ENCODE measurements around the gene RHBDF2.
A peak's percentile ranks its signal among the peaks of the same experiment; 100 is the strongest.

RHBDF2 gene

GRCh38 chr17:76478730-76479514 lies 22.3 kb downstream of the RHBDF2 start:
- no peak overlapping the region for H3K9ac ChIP-seq (ENCODE audit: insufficient read length, low read depth)
- H3K27me3 ChIP-seq (ENCODE audit: insufficient read depth, insufficient read length), result no peaks in the 10 kb centered on the region
- peaks cover 69% of the 10 kb centered on the region for H3K36me3 ChIP-seq (ENCODE audit: insufficient read depth, insufficient read length, low read length)
- peaks cover 7% of the 10 kb centered on the region for H3K4me1 ChIP-seq (ENCODE audit: insufficient read depth, insufficient read length)
- no peaks in the 10 kb centered on the region for H3K9me3 ChIP-seq (ENCODE audit: insufficient read depth, low read length)
- TF ChIP-seq SUZ12 (IDR thresholded peaks at IDR 0.05; ENCODE audit: extremely low read depth, insufficient read depth, insufficient read length) (no peak), YY1 (IDR thresholded peaks at IDR 0.05; ENCODE audit: insufficient read depth, insufficient read length) (no peak)
- no peak for DNase-seq (ENCODE audit: low read depth, low spot score)
- no peak overlapping the region for H3K4me3 ChIP-seq (ENCODE audit: insufficient read length, low read depth)

- no peak overlapping the region for H3K9ac ChIP-seq (ENCODE audit: insufficient read length, low read depth)
- H3K27me3 ChIP-seq (ENCODE audit: insufficient read depth, insufficient read length), result no peaks in the 10 kb centered on the region
- DNase-seq (ENCODE audit: low read depth, low spot score), result no peak
- H3K36me3 ChIP-seq (ENCODE audit: insufficient read depth, insufficient read length, low read length), result peaks cover 72% of the 10 kb centered on the region
- H3K9me3 ChIP-seq (ENCODE audit: insufficient read depth, low read length), result no peaks in the 10 kb centered on the region
- peaks cover 7% of the 10 kb centered on the region for H3K4me1 ChIP-seq (ENCODE audit: insufficient read depth, insufficient read length)
- TF ChIP-seq SUZ12 (IDR thresholded peaks at IDR 0.05; ENCODE audit: extremely low read depth, insufficient read depth, insufficient read length), result no peak
- TF ChIP-seq ZNF274 (IDR thresholded peaks at IDR 0.05; ENCODE audit: low read depth, low read length), result no peak
- TF ChIP-seq YY1 (IDR thresholded peaks at IDR 0.05; ENCODE audit: insufficient read depth, insufficient read length), result no peak
- no peak overlapping the region for H3K4me3 ChIP-seq (ENCODE audit: insufficient read length, low read depth)
Observed at GRCh38 chr17:76478097-76478496, 23.1 kb downstream of the RHBDF2 start.

- Histone ChIP-seq H3K9me3 (ENCODE audit: insufficient read depth, low read length) (no peaks in the 10 kb centered on the region), H3K4me3 (ENCODE audit: insufficient read length, low read depth) (no peak overlapping the region), H3K9ac (ENCODE audit: insufficient read length, low read depth) (no peak overlapping the region), H3K36me3 (ENCODE audit: insufficient read depth, insufficient read length, low read length) (peaks cover 78% of the 10 kb centered on the region), H3K27me3 (ENCODE audit: insufficient read depth, insufficient read length) (no peaks in the 10 kb centered on the region), H3K4me1 (ENCODE audit: insufficient read depth, insufficient read length) (peaks cover 7% of the 10 kb centered on the region)
- TF ChIP-seq ZNF274 (IDR thresholded peaks at IDR 0.05; ENCODE audit: low read depth, low read length), result no peak
- TF ChIP-seq YY1 (IDR thresholded peaks at IDR 0.05; ENCODE audit: insufficient read depth, insufficient read length), result no peak
- no peak for TF ChIP-seq SUZ12 (IDR thresholded peaks at IDR 0.05; ENCODE audit: extremely low read depth, insufficient read depth, insufficient read length)
- no peak for DNase-seq (ENCODE audit: low read depth, low spot score)
Observed at GRCh38 chr17:76477576-76477975, 23.6 kb downstream of the RHBDF2 start.

- TF ChIP-seq ZNF274 (IDR thresholded peaks at IDR 0.05; ENCODE audit: low read depth, low read length) (no peak), SUZ12 (IDR thresholded peaks at IDR 0.05; ENCODE audit: extremely low read depth, insufficient read depth, insufficient read length) (no peak), YY1 (IDR thresholded peaks at IDR 0.05; ENCODE audit: insufficient read depth, insufficient read length) (no peak)
- Histone ChIP-seq H3K9ac (ENCODE audit: insufficient read length, low read depth) (no peak overlapping the region), H3K4me3 (ENCODE audit: insufficient read length, low read depth) (no peak overlapping the region), H3K27me3 (ENCODE audit: insufficient read depth, insufficient read length) (no peaks in the 10 kb centered on the region), H3K36me3 (ENCODE audit: insufficient read depth, insufficient read length, low read length) (peaks cover 86% of the 10 kb centered on the region), H3K9me3 (ENCODE audit: insufficient read depth, low read length) (no peaks in the 10 kb centered on the region), H3K4me1 (ENCODE audit: insufficient read depth, insufficient read length) (peaks cover 7% of the 10 kb centered on the region)
- no peak for DNase-seq (ENCODE audit: low read depth, low spot score)
Observed at GRCh38 chr17:76476736-76477135, 24.5 kb downstream of the RHBDF2 start.

GRCh38 chr17:76475302-76475701 lies 25.9 kb downstream of the RHBDF2 start:
- H3K9ac ChIP-seq (ENCODE audit: insufficient read length, low read depth), result no peak overlapping the region
- no peaks in the 10 kb centered on the region for H3K9me3 ChIP-seq (ENCODE audit: insufficient read depth, low read length)
- no peaks in the 10 kb centered on the region for H3K27me3 ChIP-seq (ENCODE audit: insufficient read depth, insufficient read length)
- TF ChIP-seq SUZ12 (IDR thresholded peaks at IDR 0.05; ENCODE audit: extremely low read depth, insufficient read depth, insufficient read length) (no peak), ZNF274 (IDR thresholded peaks at IDR 0.05; ENCODE audit: low read depth, low read length) (no peak)
- peaks cover 89% of the 10 kb centered on the region for H3K36me3 ChIP-seq (ENCODE audit: insufficient read depth, insufficient read length, low read length)
- no peak for DNase-seq (ENCODE audit: low read depth, low spot score)
- H3K4me1 ChIP-seq (ENCODE audit: insufficient read depth, insufficient read length), result peaks cover 3% of the 10 kb centered on the region
- H3K4me3 ChIP-seq (ENCODE audit: insufficient read length, low read depth), result no peak overlapping the region

- Histone ChIP-seq H3K4me3 (ENCODE audit: insufficient read length, low read depth) (no peak overlapping the region), H3K9ac (ENCODE audit: insufficient read length, low read depth) (no peak overlapping the region), H3K36me3 (ENCODE audit: insufficient read depth, insufficient read length, low read length) (peaks cover 91% of the 10 kb centered on the region), H3K27me3 (ENCODE audit: insufficient read depth, insufficient read length) (no peaks in the 10 kb centered on the region), H3K4me1 (ENCODE audit: insufficient read depth, insufficient read length) (peaks cover 3% of the 10 kb centered on the region), H3K9me3 (ENCODE audit: insufficient read depth, low read length) (no peaks in the 10 kb centered on the region)
- TF ChIP-seq ZNF274 (IDR thresholded peaks at IDR 0.05; ENCODE audit: low read depth, low read length) (no peak), SUZ12 (IDR thresholded peaks at IDR 0.05; ENCODE audit: extremely low read depth, insufficient read depth, insufficient read length) (no peak), YY1 (IDR thresholded peaks at IDR 0.05; ENCODE audit: insufficient read depth, insufficient read length) (no peak)
- no peak for DNase-seq (ENCODE audit: low read depth, low spot score)
Observed at GRCh38 chr17:76474894-76475293, 26.3 kb downstream of the RHBDF2 start.

GRCh38 chr17:76474238-76474637 lies 27.0 kb downstream of the RHBDF2 start:
- Histone ChIP-seq H3K9ac (ENCODE audit: insufficient read length, low read depth) (peak overlapping the region; percentile 10), H3K27me3 (ENCODE audit: insufficient read depth, insufficient read length) (no peaks in the 10 kb centered on the region), H3K36me3 (ENCODE audit: insufficient read depth, insufficient read length, low read length) (peaks cover 92% of the 10 kb centered on the region), H3K9me3 (ENCODE audit: insufficient read depth, low read length) (no peaks in the 10 kb centered on the region), H3K4me3 (ENCODE audit: insufficient read length, low read depth) (no peak overlapping the region), H3K4me1 (ENCODE audit: insufficient read depth, insufficient read length) (peaks cover 3% of the 10 kb centered on the region)
- no peak for TF ChIP-seq SUZ12 (IDR thresholded peaks at IDR 0.05; ENCODE audit: extremely low read depth, insufficient read depth, insufficient read length)
- TF ChIP-seq YY1 (IDR thresholded peaks at IDR 0.05; ENCODE audit: insufficient read depth, insufficient read length), result no peak
- DNase-seq (ENCODE audit: low read depth, low spot score), result no peak
